Measurements from ENCODE around the gene DNAAF1. TPM values are rescaled to one million over a fixed set of nuclear protein-coding genes. Genes with fewer than 3 reads are reported as not detected.
"Not testable (repeated sequence)": the region's sequence is repeated elsewhere in the genome, so short reads cannot be mapped to it uniquely, and the experiment has no call there.

DNAAF1 gene
- total RNA-seq, 1 donor from 2014 or later: under 0.01 TPM

- DNase-seq: no peak
Measured at GRCh38 chr16:84212631-84213030, 67.5 kb downstream of the DNAAF1 start.

GRCh38 chr16:84214451-84215066 lies 69.5 kb downstream of the DNAAF1 start:
- no peak for DNase-seq

- no peak for DNase-seq
Measured at GRCh38 chr16:84215531-84215930, 70.4 kb downstream of the DNAAF1 start.

GRCh38 chr16:84216144-84216543 lies 71.0 kb downstream of the DNAAF1 start:
- DNase-seq: not testable (repeated sequence)

GRCh38 chr16:84218176-84218823 lies 73.2 kb downstream of the DNAAF1 start:
- no peak for DNase-seq

GRCh38 chr16:84218956-84219355 lies 73.8 kb downstream of the DNAAF1 start:
- DNase-seq: no peak

- DNase-seq: no peak
Measured at GRCh38 chr16:84220851-84221250, 75.7 kb downstream of the DNAAF1 start.

- no peak for DNase-seq
Measured at GRCh38 chr16:84223456-84223855, 78.3 kb downstream of the DNAAF1 start.

- no peak for DNase-seq
Measured at GRCh38 chr16:84224554-84224953, 79.4 kb downstream of the DNAAF1 start.

GRCh38 chr16:84225126-84225525 lies 80.0 kb downstream of the DNAAF1 start:
- no peak for DNase-seq

GRCh38 chr16:84225571-84225970 lies 80.5 kb downstream of the DNAAF1 start:
- DNase-seq: no peak

GRCh38 chr16:84226026-84226425 lies 80.9 kb downstream of the DNAAF1 start:
- no peak for DNase-seq

Other genes starting within 250 kb of the DNAAF1 start
- 2.6 and 5.6 TPM in 2 replicates for gene MLYCD, start 246.2 kb upstream of the DNAAF1 start, total RNA-seq
- 0.68 and 1.4 TPM in 2 replicates for gene OSGIN1, start 192.1 kb upstream of the DNAAF1 start, total RNA-seq
- gene NECAB2, start 177.1 kb upstream of the DNAAF1 start, total RNA-seq: not detected in 2 replicates
- not detected in 2 replicates for gene SLC38A8, start 102.5 kb upstream of the DNAAF1 start, total RNA-seq
- gene MBTPS1, start 28.4 kb upstream of the DNAAF1 start, total RNA-seq: 120 and 138 TPM in 2 replicates
- gene HSDL1, start 131 bp upstream of the DNAAF1 start, total RNA-seq: 28.2 and 32.0 TPM in 2 replicates
- 16.8 and 24.2 TPM in 2 replicates for gene TAF1C, start 41.7 kb downstream of the DNAAF1 start, total RNA-seq
- not detected in 2 replicates for gene ADAD2, start 45.8 kb downstream of the DNAAF1 start, total RNA-seq
- gene KCNG4, start 94.7 kb downstream of the DNAAF1 start, total RNA-seq: not detected in 2 replicates
- gene WFDC1, start 149.6 kb downstream of the DNAAF1 start, total RNA-seq: not detected in 2 replicates
- not detected in 2 replicates for gene ATP2C2, start 223.2 kb downstream of the DNAAF1 start, total RNA-seq

Measured in dermis blood vessel endothelial cell (primary cell).